G401.6 (cell line): Measurements from ENCODE around the gene GMDS.

Experiments used
- FAIRE-seq: peaks from 2 replicates; lab custom pipeline; 2012; peaks lifted over from hg19 to GRCh38; lab: Jason Lieb, UNC

GMDS gene

DNA sequence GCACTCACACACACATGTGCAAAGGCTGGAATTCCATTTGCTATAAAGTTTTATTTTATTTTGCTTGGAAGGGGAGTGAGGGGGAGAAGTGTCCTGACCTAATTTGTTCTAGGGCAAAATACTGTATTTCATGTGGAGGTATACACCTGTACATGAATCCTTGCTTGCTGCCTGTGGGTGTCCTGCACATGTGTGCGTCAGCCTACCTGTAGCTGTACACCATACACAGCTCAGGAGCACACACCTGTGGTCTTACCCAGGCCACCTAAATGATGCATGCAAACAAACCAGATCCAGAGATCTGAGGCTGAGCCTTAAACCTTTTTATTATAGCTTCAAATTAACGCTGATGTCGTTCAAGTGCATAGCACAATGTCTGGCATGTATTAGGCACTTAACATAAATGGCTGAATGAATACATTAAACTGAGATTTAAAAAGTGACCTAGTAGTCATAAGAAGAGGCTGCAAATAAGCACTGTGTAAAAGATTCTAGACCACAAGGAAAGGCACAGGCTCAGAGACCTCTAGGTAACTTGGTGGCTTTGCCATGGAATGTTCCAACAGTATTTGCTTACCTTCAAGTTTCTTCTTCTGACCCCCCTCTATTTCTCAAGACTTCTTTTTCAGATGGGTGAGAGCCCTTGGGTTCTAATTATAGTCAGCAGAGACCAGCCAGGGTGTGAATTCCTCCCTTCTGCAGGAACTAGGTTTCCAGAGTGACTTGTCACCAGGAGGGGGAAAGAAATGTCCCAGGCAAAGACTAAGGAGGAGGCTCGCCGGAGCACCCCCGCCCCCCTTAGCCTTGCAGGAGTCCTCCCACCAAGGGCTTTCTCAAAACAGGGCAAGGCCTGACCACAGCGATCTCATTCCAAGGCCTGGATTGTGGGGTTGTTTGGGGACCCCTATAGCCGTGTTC is 622.3 kb downstream of the GMDS start:
- no peak for FAIRE-seq

DNA sequence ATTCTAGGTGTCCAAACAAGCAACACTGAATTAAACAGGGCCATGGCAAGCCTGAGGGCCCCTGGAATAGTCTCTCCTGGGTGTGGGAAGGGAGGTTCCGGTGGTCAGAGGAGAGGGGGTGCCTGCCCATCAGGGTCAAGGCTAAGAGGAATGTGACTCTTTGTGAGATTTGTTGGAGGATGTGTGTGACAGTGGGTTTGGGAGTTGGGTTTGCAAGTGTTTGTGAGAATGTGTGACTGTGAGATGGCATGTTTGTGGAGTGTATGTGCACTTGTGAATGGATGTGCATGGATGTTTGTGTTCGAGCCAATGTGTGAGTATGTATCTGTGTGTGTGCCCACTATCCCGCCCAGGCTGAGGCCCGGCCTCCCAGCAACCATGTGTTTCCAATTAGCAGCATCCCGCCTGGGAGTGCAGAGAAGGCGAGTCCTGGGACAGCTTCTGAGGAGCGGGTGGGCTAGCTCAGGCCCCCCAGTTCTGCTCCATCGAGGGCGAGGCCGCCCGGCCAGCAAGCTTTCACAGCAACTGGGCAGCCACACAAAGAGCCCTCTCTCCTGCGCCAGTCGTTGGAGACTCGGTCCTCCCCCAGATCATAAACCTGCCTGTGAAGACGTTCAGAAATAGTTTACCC is 623.1 kb downstream of the GMDS start:
- no peak for FAIRE-seq

DNA sequence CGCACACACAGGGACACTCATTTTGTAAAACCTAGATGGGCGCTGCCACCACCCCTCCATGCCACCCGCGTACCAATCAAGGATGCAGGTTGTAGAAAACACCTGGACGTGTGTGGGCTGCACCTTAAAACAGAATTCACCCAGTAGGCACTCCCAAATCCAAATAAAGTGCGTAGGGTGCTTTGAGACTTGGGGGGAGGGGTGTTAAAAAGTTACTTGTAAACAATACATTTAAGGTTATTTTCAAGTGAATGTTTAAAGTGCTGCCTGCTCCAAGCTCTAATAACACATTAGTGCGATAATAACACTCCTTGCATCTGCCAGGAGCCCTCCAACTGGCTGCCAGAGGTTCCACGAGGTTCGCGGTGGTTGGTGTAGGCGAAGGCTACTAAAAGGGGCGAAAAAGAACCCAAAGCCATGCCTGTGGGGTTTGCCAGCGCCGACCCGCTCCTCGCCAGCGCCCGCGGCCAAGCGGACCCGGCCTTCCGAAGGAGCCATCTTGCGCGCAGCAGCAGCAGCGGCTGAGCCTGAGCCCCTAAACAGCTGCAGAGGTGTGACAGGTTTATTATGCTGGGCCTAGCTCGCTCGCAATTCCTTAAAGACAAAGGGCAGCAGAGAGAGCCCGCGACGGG is 624.2 kb downstream of the GMDS start:
- FAIRE-seq: no peak

DNA sequence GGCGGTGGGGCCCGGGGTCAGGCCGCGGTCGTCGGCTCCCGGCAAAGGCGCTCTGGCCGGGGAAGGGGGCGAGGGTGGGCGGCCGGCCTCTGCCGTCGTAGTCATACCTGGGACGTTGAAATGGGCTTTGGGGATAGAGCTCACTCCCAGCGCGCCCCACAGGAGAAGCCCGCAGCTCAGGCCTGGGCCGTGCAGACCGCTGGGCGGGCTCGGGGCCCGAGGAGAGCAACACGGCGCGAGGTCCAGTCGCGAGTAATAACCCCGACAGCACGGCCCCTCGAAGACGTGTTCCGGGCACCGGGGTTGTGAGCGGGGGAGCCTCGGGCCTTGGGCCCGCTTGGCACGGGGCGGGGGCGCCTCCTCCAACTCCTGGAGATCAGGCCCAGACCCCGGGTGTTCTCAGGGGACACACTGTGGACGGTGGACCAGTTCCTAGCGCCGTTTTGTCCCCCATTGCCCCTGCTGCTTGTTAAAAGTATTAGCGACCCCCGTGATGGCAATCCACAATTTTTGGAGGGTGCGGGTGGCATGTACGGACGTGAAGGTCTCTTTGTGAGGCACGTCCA is 624.8 kb downstream of the GMDS start:
- FAIRE-seq: no peak

DNA sequence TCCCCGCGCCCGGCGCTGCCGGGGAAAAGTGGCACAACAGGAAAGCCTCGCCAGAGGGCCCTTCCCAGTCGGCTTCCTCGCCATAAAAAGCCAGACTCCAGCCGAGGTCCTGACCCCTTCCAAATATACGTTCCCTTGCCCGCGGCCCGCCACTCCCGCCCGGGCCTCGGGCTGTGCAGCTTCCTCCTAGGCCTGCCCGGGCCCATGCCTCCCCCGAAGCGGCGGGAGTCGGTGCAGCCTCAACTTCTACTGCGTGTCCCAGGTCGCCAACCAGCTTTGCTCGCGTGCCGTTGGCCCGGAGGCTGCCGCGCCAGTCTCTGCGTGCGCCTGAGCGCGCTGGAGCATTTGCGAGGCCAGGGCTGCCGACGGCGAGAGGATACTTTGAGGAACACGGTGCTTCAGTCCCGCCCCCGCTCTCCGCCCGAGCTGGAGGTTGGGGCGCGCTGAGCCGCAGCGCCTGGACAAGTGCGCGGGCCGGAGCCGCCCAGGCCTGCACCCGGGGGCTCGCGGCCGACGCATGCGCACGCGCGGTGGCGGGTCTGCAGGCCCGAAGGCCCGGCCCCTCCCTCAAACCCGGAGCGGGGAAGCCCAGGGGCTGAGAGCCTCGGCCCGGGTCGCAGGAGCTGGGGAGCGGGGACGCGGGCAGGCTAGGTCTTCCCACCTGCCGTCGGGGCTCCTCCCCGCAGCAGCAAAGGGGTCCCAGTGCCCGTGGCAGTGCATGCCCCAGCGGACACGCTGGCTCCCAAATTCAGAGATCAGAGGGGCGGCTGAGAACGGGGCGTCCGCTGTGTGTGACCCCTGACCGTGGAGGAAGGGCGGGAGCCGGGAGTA is 625.5 kb downstream of the GMDS start:
- no peak for FAIRE-seq

GRCh38 chr6:1619098-1619672 is 626.2 kb downstream of the GMDS start:
- no peak for FAIRE-seq

DNA sequence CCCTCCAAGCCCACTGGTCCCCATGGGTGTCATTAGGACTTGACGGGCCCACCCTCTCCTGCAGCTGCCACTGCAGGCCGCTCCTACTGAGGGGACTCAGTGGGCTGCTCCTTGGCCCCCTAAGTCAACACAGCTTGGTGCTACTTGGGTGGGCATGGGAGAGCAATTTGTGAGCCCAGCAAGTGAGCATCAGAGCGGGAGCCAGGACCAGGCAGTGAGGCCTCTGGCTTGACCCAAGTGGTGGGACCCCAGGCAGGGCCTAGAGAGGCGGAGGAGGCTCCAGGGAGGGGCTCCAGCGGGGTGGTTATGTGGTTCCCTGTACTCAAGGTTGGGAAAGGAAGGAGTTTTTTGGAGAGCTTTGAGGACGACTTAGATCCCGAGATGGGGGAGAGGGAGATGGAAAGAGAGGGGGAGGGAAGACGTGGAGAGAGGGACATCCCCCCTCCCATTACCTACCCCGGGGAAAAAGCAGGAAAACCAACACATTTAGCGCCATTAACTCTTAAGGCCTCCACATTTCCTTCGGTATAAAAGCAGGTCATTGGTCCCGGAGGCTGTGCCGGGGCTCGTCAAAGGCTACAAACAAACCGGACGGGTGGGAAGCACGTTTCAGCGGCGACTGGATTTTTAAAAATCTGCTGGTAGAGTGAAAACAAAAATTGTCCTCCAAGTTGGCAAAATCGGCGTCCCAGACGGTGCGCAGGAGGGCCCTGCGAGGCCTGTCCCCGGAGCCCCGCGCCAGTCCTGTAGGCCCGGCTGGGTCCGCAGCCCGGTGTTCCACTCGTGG is 626.9 kb downstream of the GMDS start:
- no peak for FAIRE-seq

GRCh38 chr6:1617466-1618310 is 627.7 kb downstream of the GMDS start:
- no peak for FAIRE-seq

GRCh38 chr6:1616701-1617463 is 628.5 kb downstream of the GMDS start:
- FAIRE-seq: no peak

DNA sequence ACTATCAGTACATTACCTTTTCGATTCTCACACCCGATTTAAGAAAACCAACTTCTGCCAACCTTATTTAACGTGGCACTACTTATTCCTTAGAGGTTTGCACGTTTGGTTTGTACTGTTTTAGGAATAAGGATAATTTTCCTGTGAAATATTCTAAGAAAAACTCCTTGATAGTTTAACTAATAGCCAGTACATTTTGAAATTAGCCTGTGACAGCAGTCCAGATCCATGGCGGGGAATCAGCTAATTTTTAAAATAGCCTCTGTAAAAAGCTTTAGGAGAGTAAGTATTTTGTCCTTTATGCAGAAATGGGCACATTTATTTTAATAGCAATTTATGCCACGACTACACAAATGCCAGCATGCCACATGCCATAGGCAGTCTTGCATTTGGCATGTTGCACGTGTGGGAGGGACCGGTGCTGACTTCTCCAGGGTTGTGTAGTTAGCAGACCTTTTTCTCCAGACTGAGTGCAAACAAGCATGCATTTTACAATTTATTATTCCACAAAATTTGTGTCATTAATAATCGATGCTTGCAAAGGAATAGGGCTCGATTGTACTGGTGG is 629.5 kb downstream of the GMDS start:
- no peak for FAIRE-seq

DNA sequence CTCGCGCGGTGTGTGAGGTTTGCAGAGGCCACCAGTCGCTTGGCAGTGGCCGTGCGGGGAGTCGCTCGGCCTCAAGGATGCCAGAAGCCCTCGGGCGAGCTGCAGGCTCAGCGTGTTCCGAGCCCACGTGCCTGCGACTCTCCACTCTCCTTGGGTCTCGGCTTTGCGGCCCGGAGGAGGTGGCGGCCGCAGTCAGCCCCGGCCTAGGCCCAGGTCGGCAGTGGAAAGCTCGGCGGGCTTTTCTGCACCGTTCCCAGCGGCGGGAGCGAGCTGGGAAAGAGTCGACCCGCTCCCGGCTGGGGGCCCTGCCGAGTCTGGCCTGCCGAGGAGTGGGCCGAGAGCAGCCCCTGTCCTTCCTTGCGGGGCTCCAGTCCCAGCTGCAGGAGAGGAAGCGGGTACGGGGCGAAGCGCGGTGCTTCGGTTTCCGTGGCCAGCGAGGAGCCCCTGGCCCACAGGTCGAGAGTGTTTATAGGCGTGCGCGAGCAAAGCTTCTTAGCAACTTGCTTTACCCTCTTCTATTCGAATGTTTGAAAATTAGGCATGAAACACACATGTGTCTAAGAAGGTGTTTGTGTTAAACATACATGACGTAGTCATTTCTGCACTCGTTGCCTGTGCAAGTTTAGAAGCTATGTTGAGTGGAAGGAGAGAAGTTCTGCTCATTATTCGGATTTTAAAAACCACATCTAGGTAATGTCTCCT is 630.1 kb downstream of the GMDS start:
- no peak for FAIRE-seq

DNA sequence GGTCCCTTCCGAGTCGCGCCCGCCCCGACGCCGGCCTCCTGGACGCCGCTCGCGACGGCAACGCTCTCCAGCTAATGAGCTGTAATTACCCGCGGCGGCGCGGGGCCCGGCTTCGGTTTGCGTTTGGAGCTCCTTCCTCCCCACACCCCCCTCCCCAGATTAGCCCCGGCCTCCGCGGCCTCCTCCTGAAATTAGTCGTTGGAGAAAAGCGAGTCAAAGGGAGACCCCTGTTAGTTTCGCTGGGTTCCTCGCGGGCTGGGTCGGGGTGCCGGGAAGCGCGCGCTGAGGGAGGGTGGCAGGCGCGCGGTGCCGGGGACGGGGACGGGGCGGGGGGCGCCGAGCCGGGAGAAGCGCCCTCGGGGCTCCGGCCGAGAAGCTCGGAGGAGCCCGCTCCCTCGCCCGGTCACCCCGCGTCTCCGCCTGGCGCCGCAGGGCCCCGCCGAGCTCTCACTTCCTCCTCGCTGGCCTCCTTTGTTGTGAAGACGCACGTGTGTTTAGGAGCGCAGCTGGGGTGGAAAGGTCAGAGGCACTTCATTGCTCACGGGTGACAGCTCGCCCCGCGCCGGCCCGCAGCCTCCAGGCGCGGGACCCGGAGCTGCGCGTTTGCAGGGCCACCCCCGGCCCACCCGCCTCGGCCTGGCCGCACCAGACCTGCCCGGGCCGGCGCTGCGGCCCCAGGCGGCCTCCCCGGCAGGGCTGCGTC is 630.8 kb downstream of the GMDS start:
- FAIRE-seq: no peak

DNA sequence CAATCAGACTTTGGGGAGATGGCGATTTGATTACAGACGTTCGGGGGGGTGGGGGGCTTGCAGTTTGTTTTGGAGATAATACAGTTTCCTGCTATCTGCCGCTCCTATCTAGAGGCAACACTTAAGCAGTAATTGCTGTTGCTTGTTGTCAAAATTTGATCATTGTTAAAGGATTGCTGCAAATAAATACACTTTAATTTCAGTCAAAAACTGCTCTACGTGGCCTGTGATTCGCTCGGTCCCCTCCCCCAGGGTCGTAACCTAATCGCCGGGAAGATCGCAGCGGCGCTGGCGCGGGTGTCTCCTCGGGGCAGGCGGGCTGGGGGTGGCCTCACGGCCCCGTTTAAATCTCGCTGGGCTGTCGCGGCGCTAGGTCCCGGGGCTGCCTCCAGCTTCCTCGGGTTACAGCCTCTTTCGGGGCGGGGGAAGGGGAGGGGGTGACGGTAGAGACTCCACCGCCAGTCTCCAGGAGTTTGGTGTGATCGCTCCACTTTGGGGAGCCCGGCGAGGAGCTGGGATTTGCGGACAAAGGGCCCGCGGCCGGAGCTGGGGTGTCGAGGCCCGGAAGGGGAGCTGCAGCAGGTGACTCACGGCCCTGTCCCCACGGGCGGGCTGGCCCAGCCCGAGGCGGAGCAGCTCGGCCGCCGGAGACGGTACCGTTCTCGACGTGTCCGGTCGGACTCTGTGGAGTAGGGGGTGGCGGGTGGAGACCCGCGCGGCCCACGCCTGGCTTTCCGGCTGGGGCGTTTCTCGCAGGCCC is 631.5 kb downstream of the GMDS start:
- no peak for FAIRE-seq

DNA sequence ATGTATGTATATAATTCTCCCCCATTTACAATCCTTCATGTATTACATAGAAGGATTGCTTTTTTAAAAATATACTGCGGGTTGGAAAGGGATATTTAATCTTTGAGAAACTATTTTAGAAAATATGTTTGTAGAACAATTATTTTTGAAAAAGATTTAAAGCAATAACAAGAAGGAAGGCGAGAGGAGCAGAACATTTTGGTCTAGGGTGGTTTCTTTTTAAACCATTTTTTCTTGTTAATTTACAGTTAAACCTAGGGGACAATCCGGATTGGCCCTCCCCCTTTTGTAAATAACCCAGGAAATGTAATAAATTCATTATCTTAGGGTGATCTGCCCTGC is 632.1 kb downstream of the GMDS start:
- no peak for FAIRE-seq

DNA sequence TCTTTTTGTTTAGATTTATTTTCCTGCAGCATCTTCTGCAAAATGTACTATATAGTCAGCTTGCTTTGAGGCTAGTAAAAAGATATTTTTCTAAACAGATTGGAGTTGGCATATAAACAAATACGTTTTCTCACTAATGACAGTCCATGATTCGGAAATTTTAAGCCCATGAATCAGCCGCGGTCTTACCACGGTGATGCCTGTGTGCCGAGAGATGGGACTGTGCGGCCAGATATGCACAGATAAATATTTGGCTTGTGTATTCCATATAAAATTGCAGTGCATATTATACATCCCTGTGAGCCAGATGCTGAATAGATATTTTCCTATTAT is 632.5 kb downstream of the GMDS start:
- no peak for FAIRE-seq

GRCh38 chr6:1612299-1612973 is 633.0 kb downstream of the GMDS start:
- no peak for FAIRE-seq
